Vagina (tissue), 2 donors: ENCODE data around the gene TRIM7.

Source experiments
- CTCF ChIP-seq, 3 experiments: fragments of 450-650 bp in 2 of 3; fragments of 200-600 bp in 1 of 3; sonication (generic) in 1 of 3; IDR thresholded peaks; one replicate each; pipeline ENCODE4 v1.5.1; 2017 to 2019; ENCODE audit warnings: antibody characterized with exemption in 3 of 3, mild to moderate bottlenecking in 2 of 3, moderate library complexity in 2 of 3
- POLR2A ChIP-seq, 2 donors: fragments of 450-650 bp; IDR thresholded peaks; one replicate each; pipeline ENCODE4 v1.6.1; 2017; ENCODE audit warnings: antibody characterized with exemption in 2 of 2, mild to moderate bottlenecking in 2 of 2, moderate library complexity in 2 of 2

GRCh38 chr5:181190711-181191525 is 14.1 kb downstream of the TRIM7 start:
- TF ChIP-seq CTCF (IDR thresholded peaks at IDR 0.05), result no peak
- no peak for TF ChIP-seq POLR2A (IDR thresholded peaks at IDR 0.05)
